Right lobe of liver (tissue), 6 donors: ENCODE measurements around the gene AOC2. TPM values are rescaled to one million over a fixed set of nuclear protein-coding genes. Genes with fewer than 3 reads are reported as not detected.

Experiments
- ATAC-seq, 4 donors: fragments of 200-7000 bp; cut with Tn5 transposase; one replicate each; pipeline ENCODE4 v1.9.1; 2020; ENCODE audit warnings: mild to moderate bottlenecking in 4 of 4, moderate library complexity in 4 of 4
- DNase-seq, 3 donors: peaks; one replicate each; pipeline ENCODE4 v3.0.0-alpha.2; 2020
- H3K27ac ChIP-seq, 3 donors: fragments of 200-600 bp; one replicate each; pipeline ENCODE4 v1.8.0; 2022
- H3K27me3 ChIP-seq, 2 donors: fragments of 200-600 bp; one replicate each; pipeline ENCODE4 v1.8.0; 2022
- H3K36me3 ChIP-seq, 4 donors: fragments of 200-600 bp; sonication (generic) in 1 of 4; one replicate each; pipeline versions ENCODE4 v1.5.1 to v1.8.0; 2017 to 2022; ENCODE audit warnings: control low read depth in 1 of 4
- H3K4me1 ChIP-seq, 4 donors: fragments of 200-600 bp; sonication (generic) in 1 of 4; one replicate each; pipeline versions ENCODE4 v1.5.1 to v1.8.0; 2017 to 2022; ENCODE audit warnings: control low read depth in 1 of 4
- H3K4me3 ChIP-seq, 3 donors: fragments of 200-600 bp; one replicate each; pipeline ENCODE4 v1.8.0; 2022
- H3K9me3 ChIP-seq, 4 donors: fragments of 200-600 bp; sonication (generic) in 1 of 4; one replicate each; pipeline versions ENCODE4 v1.5.1 to v1.8.0; 2017 to 2022; ENCODE audit warnings: control low read depth in 1 of 4
- CTCF ChIP-seq, 4 donors: fragments of 200-600 bp in 3 of 4; fragments of 450-650 bp in 1 of 4; IDR thresholded peaks; one replicate each; pipeline versions ENCODE4 v1.5.1 to v1.8.0; 2016 to 2022; ENCODE audit warnings: antibody characterized with exemption in 4 of 4, mild to moderate bottlenecking in 2 of 4
- POLR2A ChIP-seq: fragments of 450-650 bp; IDR thresholded peaks from one replicate; pipeline ENCODE4 v1.6.1; 2017; ENCODE audit warnings: antibody characterized with exemption, mild to moderate bottlenecking
- WGBS: methylation state at CpG from one replicate; pipeline ENCODE4 v1.1.6; 2018; ENCODE audit warnings: low coverage, low lambda C conversion rate; ENCODE audit not compliant: insufficient coverage; ENCODE audit errors: missing lambda C conversion rate; 5-methylcytosine and 5-hydroxymethylcytosine counted together
- intact Hi-C, 2 donors: fragments of 100-400 bp; cut with DNase I; formaldehyde crosslinking; loops; one replicate each; pipeline versions ENCODE4 v1.11.2 to v1.14.1; 2022
- total RNA-seq, 6 experiments: library from RNA; depleted of rRNA in 2 of 6; stranded (reverse); fragments of >200 nt in 2 of 6; fragmentation: NEBNext Ultra II Directional in 3 of 6; extraction: Animal tissue kit (Norgen Biotek cat#: 25700) in 3 of 6; gene quantifications; one replicate each; pipeline versions ENCODE4 v1.1.0 to v1.2.4, GENCODE V29; 2016 to 2023
- donor health status: DM: no; HTN: yes; CAD: no.
- donor health status: DM: no; HTN: no; CAD: no.
- donor health status: DM: no; HTN: no; CAD: no.
- donor health status: DM: no; HTN: yes; CAD: no.
- donor health status: DM: no; HTN: yes; CAD: no.

The AOC2 gene
- total RNA-seq, 6 experiments from 2014 or later: 0.62 to 2.0 (median 1.4) TPM

GRCh38 chr17:42886283-42887176 is 42.1 kb downstream of the AOC2 start:
- Histone ChIP-seq H3K27ac (peak overlapping the region; percentile 0 to 69 (median 57)), H3K27me3 (no peaks in the 10 kb centered on the region), H3K4me3 (peak overlapping the region in 2 of 3 donors; percentile 8 to 10), H3K4me1 (peaks cover 0 to 51% (median 24%) of the 10 kb centered on the region in 4 donors), H3K36me3 (no peaks in the 10 kb centered on the region), H3K9me3 (no peaks in the 10 kb centered on the region)
- intact Hi-C loops: no loop called here
- TF ChIP-seq POLR2A (no peak), CTCF (IDR thresholded peaks at IDR 0.05) (no peak)
- DNase-seq: peak; percentile 81 to 94 (median 93)
- ATAC-seq: peak; percentile 81 to 88 (median 86)
- WGBS: 5% methylated on average over 15 of the region's 15 CpGs

GRCh38 chr17:42889809-42890208 is 45.4 kb downstream of the AOC2 start:
- TF ChIP-seq CTCF (IDR thresholded peaks at IDR 0.05) (no peak), POLR2A (no peak)
- no peaks in the 10 kb centered on the region for H3K27me3 ChIP-seq
- no peak overlapping the region for H3K27ac ChIP-seq
- intact Hi-C loops: no loop called here
- WGBS: 65% methylated on average over 7 of the region's 7 CpGs
- ATAC-seq (no peak), DNase-seq (no peak)
- H3K4me3 ChIP-seq: no peak overlapping the region
- H3K36me3 ChIP-seq: no peaks in the 10 kb centered on the region
- H3K4me1 ChIP-seq: peaks cover 0 to 75% (median 42%) of the 10 kb centered on the region in 4 donors
- H3K9me3 ChIP-seq: no peaks in the 10 kb centered on the region

- WGBS: 15% methylated on average over 7 of the region's 10 CpGs
- Histone ChIP-seq H3K4me1 (peaks cover 0 to 75% (median 40%) of the 10 kb centered on the region in 4 donors), H3K9me3 (no peaks in the 10 kb centered on the region), H3K27me3 (no peaks in the 10 kb centered on the region), H3K27ac (peak overlapping the region; percentile 13 to 60 (median 52)), H3K36me3 (no peaks in the 10 kb centered on the region), H3K4me3 (no peak overlapping the region)
- intact Hi-C loops: no loop called here
- TF ChIP-seq CTCF (IDR thresholded peaks at IDR 0.05) (no peak), POLR2A (no peak)
- DNase-seq: peak; percentile 67 to 81 (median 70)
- peak; percentile 34 to 73 (median 35) for ATAC-seq
Observed at GRCh38 chr17:42891539-42892152, 47.3 kb downstream of the AOC2 start.

- WGBS: 14% methylated on average over 4 of the region's 4 CpGs
- Histone ChIP-seq H3K27ac (peak overlapping the region; percentile 18 to 87 (median 58)), H3K4me3 (peak overlapping the region in 1 of 3 donors; percentile 36), H3K9me3 (no peaks in the 10 kb centered on the region), H3K36me3 (no peaks in the 10 kb centered on the region), H3K27me3 (no peaks in the 10 kb centered on the region), H3K4me1 (peaks cover 0 to 58% (median 32%) of the 10 kb centered on the region in 4 donors)
- no peak for DNase-seq
- ATAC-seq: peak in 3 of 4 donors; percentile 6 to 10 (median 7)
- intact Hi-C loops: no loop called here
- TF ChIP-seq CTCF (IDR thresholded peaks at IDR 0.05) (no peak), POLR2A (no peak)
Observed at GRCh38 chr17:42893359-42893758, 49.0 kb downstream of the AOC2 start.
